Gastroesophageal sphincter (tissue), 3 donors: ENCODE measurements around the gene CTSZ.
"Not testable (repeated sequence)": the region's sequence is repeated elsewhere in the genome, so short reads cannot be mapped to it uniquely, and the experiment has no call there.

Experiments used
- EP300 ChIP-seq: sonication (generic); formaldehyde crosslinking; IDR thresholded peaks from one replicate; pipeline ENCODE4 v1.6.1; 2017; ENCODE audit warnings: antibody characterized with exemption, mild to moderate bottlenecking
- POLR2A ChIP-seq, 2 donors: fragments of 450-650 bp; IDR thresholded peaks; one replicate each; pipeline ENCODE4 v1.6.1; 2017; ENCODE audit warnings: antibody characterized with exemption in 2 of 2, mild to moderate bottlenecking in 2 of 2, moderate library complexity in 1 of 2
- POLR2AphosphoS5 ChIP-seq: sonication (generic); formaldehyde crosslinking; IDR thresholded peaks from one replicate; pipeline ENCODE4 v1.6.1; 2017; ENCODE audit warnings: antibody characterized with exemption
- TF ChIP-seq, protein P1 (sequence below), 4 experiments: fragments of 200-600 bp in 2 of 4; fragments of 450-650 bp in 2 of 4; sonication (generic) in 1 of 4; IDR thresholded peaks; one replicate each; pipeline ENCODE4 v1.5.1; 2017 to 2019; ENCODE audit warnings: antibody characterized with exemption in 4 of 4, mild to moderate bottlenecking in 2 of 4, moderate library complexity in 2 of 4

DNA sequence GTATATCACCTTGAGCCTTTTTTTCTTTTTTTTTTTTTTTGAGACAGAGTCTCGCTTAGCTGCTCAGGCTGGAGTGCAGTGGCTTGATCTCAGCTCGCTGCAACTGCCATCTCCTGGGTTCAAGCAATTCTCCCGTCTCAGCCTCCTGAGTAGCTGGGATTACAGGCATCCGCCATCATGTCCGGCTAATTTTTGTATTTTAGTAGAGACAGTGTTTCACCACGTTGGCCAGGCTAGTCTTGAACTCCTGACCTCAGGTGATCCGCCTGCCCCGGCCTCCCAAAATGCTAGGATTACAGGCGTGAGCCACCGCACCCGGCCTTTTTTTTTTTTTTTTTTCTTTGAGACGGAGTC is 24.0 kb downstream of the CTSZ start:
- TF ChIP-seq, protein P1, sequence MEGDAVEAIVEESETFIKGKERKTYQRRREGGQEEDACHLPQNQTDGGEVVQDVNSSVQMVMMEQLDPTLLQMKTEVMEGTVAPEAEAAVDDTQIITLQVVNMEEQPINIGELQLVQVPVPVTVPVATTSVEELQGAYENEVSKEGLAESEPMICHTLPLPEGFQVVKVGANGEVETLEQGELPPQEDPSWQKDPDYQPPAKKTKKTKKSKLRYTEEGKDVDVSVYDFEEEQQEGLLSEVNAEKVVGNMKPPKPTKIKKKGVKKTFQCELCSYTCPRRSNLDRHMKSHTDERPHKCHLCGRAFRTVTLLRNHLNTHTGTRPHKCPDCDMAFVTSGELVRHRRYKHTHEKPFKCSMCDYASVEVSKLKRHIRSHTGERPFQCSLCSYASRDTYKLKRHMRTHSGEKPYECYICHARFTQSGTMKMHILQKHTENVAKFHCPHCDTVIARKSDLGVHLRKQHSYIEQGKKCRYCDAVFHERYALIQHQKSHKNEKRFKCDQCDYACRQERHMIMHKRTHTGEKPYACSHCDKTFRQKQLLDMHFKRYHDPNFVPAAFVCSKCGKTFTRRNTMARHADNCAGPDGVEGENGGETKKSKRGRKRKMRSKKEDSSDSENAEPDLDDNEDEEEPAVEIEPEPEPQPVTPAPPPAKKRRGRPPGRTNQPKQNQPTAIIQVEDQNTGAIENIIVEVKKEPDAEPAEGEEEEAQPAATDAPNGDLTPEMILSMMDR (IDR thresholded peaks at IDR 0.05): not testable (repeated sequence)
- not testable (repeated sequence) for TF ChIP-seq POLR2AphosphoS5; POLR2A (IDR thresholded peaks at IDR 0.05); EP300
